ENCODE measurements around the gene PTPRS.

PTPRS gene

GRCh38 chr19:5312058-5312457 is 28.6 kb downstream of the PTPRS start:
- Histone ChIP-seq H3K36me3 (replicated peaks in 1 of 2; ENCODE audit: control insufficient read depth in 2 of 2, insufficient read depth in 2 of 2, low read length in 2 of 2) (peaks cover 6 to 37% of the 10 kb centered on the region in 2 donors), H4K8ac (ENCODE audit: low read depth, low read length) (no peak overlapping the region), H2AK5ac (ENCODE audit: low read depth, low read length) (no peak overlapping the region), H3K79me1 (ENCODE audit: low read depth, low read length) (peaks cover 22% of the 10 kb centered on the region), H3K4me1 (ENCODE audit: control insufficient read depth in 2 of 2, insufficient read depth in 1 of 2, low read depth in 1 of 2, low read length in 2 of 2) (peaks cover 0 to 2% of the 10 kb centered on the region in 2 donors), H3K4me2 (ENCODE audit: insufficient read depth, low read length, poor library complexity, severe bottlenecking) (no peak overlapping the region), H3K18ac (ENCODE audit: low read length) (no peak overlapping the region), H3K23ac (ENCODE audit: low read depth, low read length, poor library complexity) (no peak overlapping the region), H2BK120ac (ENCODE audit: low read depth, low read length) (no peak overlapping the region), H2BK5ac (ENCODE audit: low read length) (no peak overlapping the region), H3K27me3 (ENCODE audit: control insufficient read depth in 3 of 3, insufficient read depth in 3 of 3, low read depth in 1 of 3, low read length in 3 of 3) (no peaks in the 10 kb centered on the region), H2BK15ac (ENCODE audit: low read length) (no peak overlapping the region), H3K4ac (ENCODE audit: low read length) (no peak overlapping the region), H3K27ac (replicated peaks; ENCODE audit: low read length) (no peak overlapping the region), H4K91ac (ENCODE audit: low read depth, low read length, poor library complexity) (no peak overlapping the region), H2BK12ac (ENCODE audit: low read length) (no peak overlapping the region), H3K9me3 (replicated peaks in 1 of 2; ENCODE audit: control insufficient read depth in 2 of 2, insufficient read depth in 1 of 2, low read depth in 1 of 2, low read length in 2 of 2) (peaks cover 0 to 2% of the 10 kb centered on the region in 2 donors), H2AFZ (ENCODE audit: low read length) (no peak overlapping the region), H3K4me3 (ENCODE audit: low read length in 2 of 2) (peak overlapping the region in 1 of 2 donors; percentile 50), H3K9ac (ENCODE audit: low read depth, low read length, poor library complexity) (no peak overlapping the region), H3K14ac (ENCODE audit: low read length) (no peak overlapping the region)
- no peak for DNase-seq (ENCODE audit: low spot score)
- WGBS, 2 donors (ENCODE audit: extremely low coverage in 2 of 2, insufficient read length in 2 of 2, insufficient replicate concordance in 1 of 2), result no CpG with 5 or more reads among the region's 8 CpGs

GRCh38 chr19:5309438-5310204 is 31.0 kb downstream of the PTPRS start:
- H3K4me1 ChIP-seq (ENCODE audit: control insufficient read depth in 2 of 2, insufficient read depth in 1 of 2, low read depth in 1 of 2, low read length in 2 of 2), result peaks cover 5% of the 10 kb centered on the region in 2 donors
- no peak for DNase-seq (ENCODE audit: low spot score)
- H2BK5ac ChIP-seq (ENCODE audit: low read length), result no peak overlapping the region
- H3K4me2 ChIP-seq (ENCODE audit: insufficient read depth, low read length, poor library complexity, severe bottlenecking), result no peak overlapping the region
- no peak overlapping the region for H3K4ac ChIP-seq (ENCODE audit: low read length)
- no peak overlapping the region for H3K27ac ChIP-seq (replicated peaks; ENCODE audit: low read length)
- H4K91ac ChIP-seq (ENCODE audit: low read depth, low read length, poor library complexity), result no peak overlapping the region
- H3K27me3 ChIP-seq (ENCODE audit: control insufficient read depth in 3 of 3, insufficient read depth in 3 of 3, low read depth in 1 of 3, low read length in 3 of 3), result no peaks in the 10 kb centered on the region
- H2AK5ac ChIP-seq (ENCODE audit: low read depth, low read length), result no peak overlapping the region
- peak overlapping the region; percentile 26 for H3K23ac ChIP-seq (ENCODE audit: low read depth, low read length, poor library complexity)
- no peak overlapping the region for H2AFZ ChIP-seq (ENCODE audit: low read length)
- no peak overlapping the region for H2BK12ac ChIP-seq (ENCODE audit: low read length)
- H3K79me1 ChIP-seq (ENCODE audit: low read depth, low read length), result peaks cover 17% of the 10 kb centered on the region
- H3K4me3 ChIP-seq (ENCODE audit: low read length in 2 of 2), result no peak overlapping the region
- H2BK15ac ChIP-seq (ENCODE audit: low read length), result no peak overlapping the region
- peak overlapping the region; percentile 65 for H3K18ac ChIP-seq (ENCODE audit: low read length)
- H3K9me3 ChIP-seq (replicated peaks in 1 of 2; ENCODE audit: control insufficient read depth in 2 of 2, insufficient read depth in 1 of 2, low read depth in 1 of 2, low read length in 2 of 2), result peaks cover 0 to 2% of the 10 kb centered on the region in 2 donors
- no CpG with 5 or more reads among the region's 17 CpGs for WGBS, 2 donors (ENCODE audit: extremely low coverage in 2 of 2, insufficient read length in 2 of 2, insufficient replicate concordance in 1 of 2)
- peak overlapping the region; percentile 57 for H4K8ac ChIP-seq (ENCODE audit: low read depth, low read length)
- H3K36me3 ChIP-seq (replicated peaks in 1 of 2; ENCODE audit: control insufficient read depth in 2 of 2, insufficient read depth in 2 of 2, low read length in 2 of 2), result peaks cover 6 to 48% of the 10 kb centered on the region in 2 donors
- no peak overlapping the region for H2BK120ac ChIP-seq (ENCODE audit: low read depth, low read length)
- H3K14ac ChIP-seq (ENCODE audit: low read length), result no peak overlapping the region
- no peak overlapping the region for H3K9ac ChIP-seq (ENCODE audit: low read depth, low read length, poor library complexity)

- Histone ChIP-seq H3K27ac (replicated peaks; ENCODE audit: low read length) (peak overlapping the region; percentile 14), H2BK120ac (ENCODE audit: low read depth, low read length) (no peak overlapping the region), H3K4ac (ENCODE audit: low read length) (no peak overlapping the region), H3K27me3 (ENCODE audit: control insufficient read depth in 3 of 3, insufficient read depth in 3 of 3, low read depth in 1 of 3, low read length in 3 of 3) (no peaks in the 10 kb centered on the region), H3K4me1 (ENCODE audit: control insufficient read depth in 2 of 2, insufficient read depth in 1 of 2, low read depth in 1 of 2, low read length in 2 of 2) (peaks cover 5% of the 10 kb centered on the region in 2 donors), H3K4me3 (ENCODE audit: low read length in 2 of 2) (peak overlapping the region in 1 of 2 donors; percentile 47), H3K9me3 (replicated peaks in 1 of 2; ENCODE audit: control insufficient read depth in 2 of 2, insufficient read depth in 1 of 2, low read depth in 1 of 2, low read length in 2 of 2) (peaks cover 0 to 2% of the 10 kb centered on the region in 2 donors), H3K36me3 (replicated peaks in 1 of 2; ENCODE audit: control insufficient read depth in 2 of 2, insufficient read depth in 2 of 2, low read length in 2 of 2) (peaks cover 8 to 47% of the 10 kb centered on the region in 2 donors), H4K91ac (ENCODE audit: low read depth, low read length, poor library complexity) (no peak overlapping the region), H3K14ac (ENCODE audit: low read length) (peak overlapping the region; percentile 64), H2AFZ (ENCODE audit: low read length) (no peak overlapping the region), H3K79me1 (ENCODE audit: low read depth, low read length) (peaks cover 17% of the 10 kb centered on the region), H2BK15ac (ENCODE audit: low read length) (no peak overlapping the region), H3K4me2 (ENCODE audit: insufficient read depth, low read length, poor library complexity, severe bottlenecking) (no peak overlapping the region), H3K9ac (ENCODE audit: low read depth, low read length, poor library complexity) (no peak overlapping the region), H2BK5ac (ENCODE audit: low read length) (no peak overlapping the region), H2AK5ac (ENCODE audit: low read depth, low read length) (peak overlapping the region; percentile 5), H3K23ac (ENCODE audit: low read depth, low read length, poor library complexity) (peak overlapping the region; percentile 83), H3K18ac (ENCODE audit: low read length) (peak overlapping the region; percentile 61), H2BK12ac (ENCODE audit: low read length) (no peak overlapping the region), H4K8ac (ENCODE audit: low read depth, low read length) (no peak overlapping the region)
- DNase-seq (ENCODE audit: low spot score), result no peak
- WGBS, 2 donors (ENCODE audit: extremely low coverage in 2 of 2, insufficient read length in 2 of 2, insufficient replicate concordance in 1 of 2), result no CpG with 5 or more reads among the region's 21 CpGs
Observed at GRCh38 chr19:5308451-5309437, 31.9 kb downstream of the PTPRS start.

- H3K4me3 ChIP-seq (ENCODE audit: low read length in 2 of 2), result no peak overlapping the region
- H3K27me3 ChIP-seq (ENCODE audit: control insufficient read depth in 3 of 3, insufficient read depth in 3 of 3, low read depth in 1 of 3, low read length in 3 of 3), result no peaks in the 10 kb centered on the region
- H3K4ac ChIP-seq (ENCODE audit: low read length), result no peak overlapping the region
- no peak overlapping the region for H2AFZ ChIP-seq (ENCODE audit: low read length)
- H2BK15ac ChIP-seq (ENCODE audit: low read length), result no peak overlapping the region
- peaks cover 22% of the 10 kb centered on the region for H3K79me1 ChIP-seq (ENCODE audit: low read depth, low read length)
- no peak overlapping the region for H2BK12ac ChIP-seq (ENCODE audit: low read length)
- H2BK5ac ChIP-seq (ENCODE audit: low read length), result no peak overlapping the region
- H4K8ac ChIP-seq (ENCODE audit: low read depth, low read length), result no peak overlapping the region
- H3K23ac ChIP-seq (ENCODE audit: low read depth, low read length, poor library complexity), result no peak overlapping the region
- H2AK5ac ChIP-seq (ENCODE audit: low read depth, low read length), result no peak overlapping the region
- H4K91ac ChIP-seq (ENCODE audit: low read depth, low read length, poor library complexity), result no peak overlapping the region
- no peak for DNase-seq (ENCODE audit: low spot score)
- peaks cover 5 to 44% of the 10 kb centered on the region in 2 donors for H3K36me3 ChIP-seq (replicated peaks in 1 of 2; ENCODE audit: control insufficient read depth in 2 of 2, insufficient read depth in 2 of 2, low read length in 2 of 2)
- H3K27ac ChIP-seq (replicated peaks; ENCODE audit: low read length), result no peak overlapping the region
- no peak overlapping the region for H3K9ac ChIP-seq (ENCODE audit: low read depth, low read length, poor library complexity)
- peaks cover 5% of the 10 kb centered on the region in 2 donors for H3K4me1 ChIP-seq (ENCODE audit: control insufficient read depth in 2 of 2, insufficient read depth in 1 of 2, low read depth in 1 of 2, low read length in 2 of 2)
- no CpG with 5 or more reads among the region's 19 CpGs for WGBS, 2 donors (ENCODE audit: extremely low coverage in 2 of 2, insufficient read length in 2 of 2, insufficient replicate concordance in 1 of 2)
- H3K18ac ChIP-seq (ENCODE audit: low read length), result no peak overlapping the region
- no peak overlapping the region for H3K14ac ChIP-seq (ENCODE audit: low read length)
- peaks cover 0 to 2% of the 10 kb centered on the region in 2 donors for H3K9me3 ChIP-seq (replicated peaks in 1 of 2; ENCODE audit: control insufficient read depth in 2 of 2, insufficient read depth in 1 of 2, low read depth in 1 of 2, low read length in 2 of 2)
- H2BK120ac ChIP-seq (ENCODE audit: low read depth, low read length), result no peak overlapping the region
- no peak overlapping the region for H3K4me2 ChIP-seq (ENCODE audit: insufficient read depth, low read length, poor library complexity, severe bottlenecking)
Observed at GRCh38 chr19:5307655-5308054, 33.0 kb downstream of the PTPRS start.
